Pancreas (tissue), 10 donors: ENCODE results near the gene ABAT. TPM values are rescaled to one million over a fixed set of nuclear protein-coding genes. Genes with fewer than 3 reads are reported as not detected.
A peak's percentile ranks its signal among the peaks of the same experiment; 100 is the strongest.

Source experiments
- ATAC-seq, 4 donors: fragments of 200-7000 bp; cut with Tn5 transposase; one replicate each; pipeline versions ENCODE4 v1.8.0 to v1.9.1; 2020; ENCODE audit warnings: mild to moderate bottlenecking in 4 of 4, moderate library complexity in 4 of 4
- DNase-seq, 6 donors: peaks; one replicate each; pipeline ENCODE4 v3.0.0-alpha.2; 2020
- FAIRE-seq: peaks from 2 replicates; lab custom pipeline; 2012; peaks lifted over from hg19 to GRCh38; lab: Jason Lieb, UNC
- H3K27ac ChIP-seq, 4 donors: fragments of 200-600 bp; sonication (generic); 1 replicate in 3 of 4; 2 replicates in 1 of 4; pipeline versions ENCODE4 v1.5.0 to v1.8.0; 2020
- H3K27me3 ChIP-seq, 4 donors: fragments of 200-600 bp; one replicate each; pipeline ENCODE4 v1.8.0; 2021
- H3K36me3 ChIP-seq, 3 donors: fragments of 200-600 bp; sonication (generic) in 1 of 3; one replicate each; pipeline versions ENCODE4 v1.5.0 to v1.8.0; 2020 to 2021
- H3K4me1 ChIP-seq, 3 donors: fragments of 200-600 bp; one replicate each; pipeline ENCODE4 v1.8.0; 2021
- H3K4me3 ChIP-seq, 4 donors: fragments of 200-600 bp; sonication (generic) in 2 of 4; one replicate each; pipeline versions ENCODE4 v1.5.0 to v1.8.0; 2020 to 2021
- H3K9me3 ChIP-seq, 4 donors: fragments of 200-600 bp; one replicate each; pipeline ENCODE4 v1.8.0; 2021
- WGBS, 2 donors: extraction: QIAGEN DNeasy Blood & Tissue Kit; methylation state at CpG; one replicate each; pipeline ENCODE4 v1.1.7; 2013; 5-methylcytosine and 5-hydroxymethylcytosine counted together
- intact Hi-C, 3 donors: fragments of 100-400 bp; cut with DNase I; formaldehyde crosslinking; loops; one replicate each; pipeline versions ENCODE4 v1.11.1 to v1.14.2; 2022
- polyA plus RNA-seq, 2 donors: library from polyadenylated mRNA; stranded (reverse); fragments of 200-250 nt; gene quantifications; one replicate each; pipeline ENCODE4 v1.2.3, GENCODE V29; 2013
- total RNA-seq, 6 donors: library from RNA; stranded (reverse); fragmentation: NEBNext Ultra II Directional in 4 of 6; extraction: Animal tissue kit (Norgen Biotek cat#: 25700) in 4 of 6; gene quantifications; one replicate each; pipeline versions ENCODE4 v1.2.1 to v1.2.4, GENCODE V29; 2021 to 2023
- TF ChIP-seq, protein P1 (sequence below), 4 donors: fragments of 200-600 bp; sonication (generic) in 3 of 4; IDR thresholded peaks; one replicate each; pipeline versions ENCODE4 v1.5.0 to v1.8.0; 2021; ENCODE audit warnings: antibody characterized with exemption in 4 of 4
- donor health status: healthy with polysubstance abuse.
- donor health status: DM: no; HTN: no; CAD: no; lungs with moderate emphysema.
- donor health status: DM: no; HTN: no; CAD: no.
- donor health status: control.
- donor health status: control.
- donor health status: Bipolar disorder and iron deficiency.
- donor health status: DM: yes; HTN: yes; CAD: no.
- donor health status: DM: no; HTN: no; CAD: no.
- donor health status: DM: no; HTN: no; CAD: no.
- donor health status: DM: yes; HTN: yes; CAD: no.

Gene ABAT
- total and polyA plus RNA-seq, 8 donors: 21.5 to 50.2 (median 29.1) TPM

DNA sequence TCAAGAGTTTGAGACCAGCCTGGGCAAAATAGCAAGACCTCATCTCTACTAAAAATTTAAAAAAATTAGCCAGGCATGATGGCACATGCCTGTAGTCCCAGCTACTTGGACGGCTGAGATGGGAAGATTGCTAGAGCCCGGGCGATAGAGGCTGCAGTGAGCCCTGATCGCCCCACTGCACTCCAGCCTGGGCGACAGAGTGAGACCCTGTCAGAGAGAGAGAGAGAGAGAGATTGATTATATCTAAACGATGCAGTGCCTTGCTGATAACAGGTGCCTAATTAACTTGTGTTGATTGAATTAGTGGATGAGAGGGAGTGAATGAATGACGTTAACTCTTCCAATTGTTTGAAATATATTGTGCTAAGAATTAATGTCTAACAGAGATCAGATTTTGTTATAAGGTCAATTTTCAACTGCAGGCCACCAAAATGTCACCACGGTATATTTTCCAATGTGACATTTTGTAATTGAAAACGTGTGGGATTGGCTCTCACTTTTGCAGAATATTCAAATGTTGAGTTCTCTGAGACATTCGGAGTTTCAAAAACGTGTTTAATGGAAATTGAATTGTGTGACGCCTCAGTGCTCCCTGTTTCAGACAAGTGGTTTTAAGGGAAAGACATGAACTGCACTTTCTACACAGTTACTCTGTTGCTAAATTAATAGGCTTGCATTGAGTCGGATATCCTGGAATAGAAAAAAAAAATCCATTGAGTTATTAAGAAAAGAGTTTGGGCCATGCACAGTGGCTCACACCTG lies 53.6 kb downstream of the ABAT start:
- DNase-seq (no peak), ATAC-seq (no peak), FAIRE-seq (no peak)
- Histone ChIP-seq H3K27ac (no peak overlapping the region), H3K27me3 (no peaks in the 10 kb centered on the region), H3K36me3 (no peaks in the 10 kb centered on the region), H3K4me1 (peaks cover 0 to 15% (median 0%) of the 10 kb centered on the region in 3 donors), H3K4me3 (no peak overlapping the region), H3K9me3 (no peaks in the 10 kb centered on the region)
- TF ChIP-seq, protein P1, sequence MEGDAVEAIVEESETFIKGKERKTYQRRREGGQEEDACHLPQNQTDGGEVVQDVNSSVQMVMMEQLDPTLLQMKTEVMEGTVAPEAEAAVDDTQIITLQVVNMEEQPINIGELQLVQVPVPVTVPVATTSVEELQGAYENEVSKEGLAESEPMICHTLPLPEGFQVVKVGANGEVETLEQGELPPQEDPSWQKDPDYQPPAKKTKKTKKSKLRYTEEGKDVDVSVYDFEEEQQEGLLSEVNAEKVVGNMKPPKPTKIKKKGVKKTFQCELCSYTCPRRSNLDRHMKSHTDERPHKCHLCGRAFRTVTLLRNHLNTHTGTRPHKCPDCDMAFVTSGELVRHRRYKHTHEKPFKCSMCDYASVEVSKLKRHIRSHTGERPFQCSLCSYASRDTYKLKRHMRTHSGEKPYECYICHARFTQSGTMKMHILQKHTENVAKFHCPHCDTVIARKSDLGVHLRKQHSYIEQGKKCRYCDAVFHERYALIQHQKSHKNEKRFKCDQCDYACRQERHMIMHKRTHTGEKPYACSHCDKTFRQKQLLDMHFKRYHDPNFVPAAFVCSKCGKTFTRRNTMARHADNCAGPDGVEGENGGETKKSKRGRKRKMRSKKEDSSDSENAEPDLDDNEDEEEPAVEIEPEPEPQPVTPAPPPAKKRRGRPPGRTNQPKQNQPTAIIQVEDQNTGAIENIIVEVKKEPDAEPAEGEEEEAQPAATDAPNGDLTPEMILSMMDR (IDR thresholded peaks at IDR 0.05): no peak
- intact Hi-C loops: no loop called here
- WGBS, 2 donors: 64 to 69% methylated on average over 13 of the region's 13 CpGs

DNA sequence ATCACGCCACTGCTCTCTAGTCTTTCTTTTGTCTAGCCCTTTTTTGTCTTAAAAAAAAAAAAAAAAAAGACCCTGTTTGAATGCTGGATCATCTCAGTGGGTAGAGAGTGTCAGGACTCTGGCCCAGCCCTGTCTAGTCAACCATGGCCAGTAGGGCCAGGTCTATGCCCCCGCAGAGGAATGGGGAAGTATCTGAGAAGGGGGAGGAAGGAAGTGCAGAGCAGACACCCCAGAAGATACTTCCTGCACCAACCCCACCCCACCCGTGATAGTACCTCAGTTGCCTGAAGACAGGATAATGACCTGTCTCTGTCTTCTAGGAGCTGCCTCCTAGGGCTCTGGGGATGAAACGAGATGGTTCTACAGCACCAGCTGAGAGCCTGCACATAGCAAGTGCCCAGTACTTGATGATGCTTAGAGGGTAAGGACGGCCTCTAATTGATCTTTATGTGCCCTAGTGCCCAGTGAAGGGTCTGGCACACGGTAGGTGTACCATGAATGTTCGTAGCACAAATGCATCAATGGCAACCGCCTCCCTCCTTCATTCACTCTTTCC lies 55.4 kb downstream of the ABAT start:
- WGBS, 2 donors: 43 to 45% methylated on average over 8 of the region's 8 CpGs
- DNase-seq (no peak), ATAC-seq (peak; percentile 8 to 39 (median 35)), FAIRE-seq (no peak)
- Histone ChIP-seq H3K36me3 (no peaks in the 10 kb centered on the region), H3K4me3 (no peak overlapping the region), H3K9me3 (no peaks in the 10 kb centered on the region), H3K27me3 (no peaks in the 10 kb centered on the region), H3K4me1 (peaks cover 0 to 15% (median 0%) of the 10 kb centered on the region in 3 donors), H3K27ac (peak overlapping the region; percentile 9 to 69 (median 42))
- intact Hi-C loops: no loop called here
- TF ChIP-seq, protein P1 (IDR thresholded peaks at IDR 0.05): no peak

DNA sequence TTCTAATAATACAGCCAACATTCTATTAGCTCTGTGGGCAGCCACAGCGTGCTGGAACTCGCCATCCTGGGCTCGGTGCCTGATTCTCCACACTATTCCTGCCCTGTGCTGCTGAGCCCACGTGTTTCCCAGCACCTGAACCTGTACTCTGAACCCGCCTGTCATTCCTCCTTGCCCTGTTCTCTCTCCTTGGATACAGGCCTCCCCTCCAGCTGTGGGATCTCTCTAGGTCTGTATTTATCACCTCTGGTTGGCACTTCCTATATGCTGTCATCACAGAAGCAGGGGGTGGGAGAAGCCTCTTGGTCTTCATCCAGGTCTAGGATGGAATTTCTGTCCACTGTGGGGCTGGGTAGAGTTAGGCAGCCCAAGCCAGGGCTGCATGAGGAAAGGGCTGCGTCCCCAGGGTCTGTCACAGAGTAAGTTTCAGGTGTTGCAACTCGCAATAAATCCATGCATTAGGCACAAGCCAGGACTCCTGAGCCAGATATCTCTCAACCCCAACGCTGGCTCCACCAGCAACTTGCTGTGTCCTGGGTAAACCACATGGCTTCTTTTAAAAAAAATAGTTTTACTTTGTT lies 56.0 kb downstream of the ABAT start:
- H3K4me3 ChIP-seq: no peak overlapping the region
- intact Hi-C loops: no loop called here

DNA sequence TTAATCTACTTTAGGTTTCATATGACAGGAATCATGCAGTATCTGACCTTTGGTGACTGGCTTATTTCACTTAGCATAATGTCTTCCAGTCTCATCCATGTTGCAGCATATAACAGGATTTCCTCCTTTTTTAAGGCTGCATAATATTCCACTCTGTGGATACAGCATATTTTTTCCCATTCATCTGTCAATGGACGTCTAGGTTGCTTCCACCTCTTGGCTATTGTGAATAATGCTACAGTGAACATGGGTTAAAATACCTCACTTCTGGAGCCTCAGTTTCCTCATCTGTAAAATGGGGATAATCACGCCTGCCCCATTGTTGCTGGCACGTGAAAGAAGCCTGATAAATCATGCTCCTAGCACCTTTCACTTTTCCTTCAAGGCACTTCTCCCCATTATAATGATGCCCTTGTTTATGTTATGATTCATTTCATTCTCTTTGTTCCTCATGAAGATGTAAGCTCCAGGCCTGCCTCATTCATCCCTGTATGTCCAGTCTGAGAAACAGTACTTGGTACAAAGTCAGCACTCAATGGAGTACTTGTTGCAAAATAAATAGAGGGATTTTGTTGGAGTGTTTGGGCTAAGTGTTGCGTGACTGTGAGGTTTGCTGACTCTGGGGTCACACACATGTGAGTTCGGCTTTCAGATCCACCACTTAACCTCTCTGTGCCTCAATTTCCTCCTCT lies 59.6 kb downstream of the ABAT start:
- no peak for FAIRE-seq
- intact Hi-C loops: no loop called here
- Histone ChIP-seq H3K4me1 (peaks cover 0 to 22% (median 8%) of the 10 kb centered on the region in 3 donors), H3K27ac (no peak overlapping the region), H3K36me3 (no peaks in the 10 kb centered on the region), H3K4me3 (no peak overlapping the region), H3K27me3 (no peaks in the 10 kb centered on the region), H3K9me3 (no peaks in the 10 kb centered on the region)
- no peak for DNase-seq
- no peak for ATAC-seq
- 90 to 98% methylated on average over 5 of the region's 5 CpGs for WGBS, 2 donors
- TF ChIP-seq, protein P1 (IDR thresholded peaks at IDR 0.05): no peak

More for the DNA sequence above, 56.0 kb downstream of the ABAT start:
- FAIRE-seq (no peak), DNase-seq (peak; percentile 50 to 88 (median 81)), ATAC-seq (peak; percentile 93 to 95 (median 94))
- H3K9me3 ChIP-seq: no peaks in the 10 kb centered on the region
- TF ChIP-seq, protein P1 (IDR thresholded peaks at IDR 0.05): no peak
- 26 to 41% methylated on average over 8 of the region's 8 CpGs for WGBS, 2 donors
- H3K27ac ChIP-seq: peak overlapping the region; percentile 9 to 69 (median 42)
- peaks cover 0 to 15% (median 0%) of the 10 kb centered on the region in 3 donors for H3K4me1 ChIP-seq
- H3K27me3 ChIP-seq: no peaks in the 10 kb centered on the region
- no peaks in the 10 kb centered on the region for H3K36me3 ChIP-seq
